Activated gamma-delta T cell treated with Interleukin-2 at 50 U/mL for 16 hours (primary cell): ENCODE measurements around the gene PIGS.
"Not testable (repeated sequence)": the region's sequence is repeated elsewhere in the genome, so short reads cannot be mapped to it uniquely, and the experiment has no call there.

ENCODE experiments used
- DNase-seq: peaks from one replicate; pipeline ENCODE4 v3.0.0-alpha.2; 2020

The PIGS gene

DNA sequence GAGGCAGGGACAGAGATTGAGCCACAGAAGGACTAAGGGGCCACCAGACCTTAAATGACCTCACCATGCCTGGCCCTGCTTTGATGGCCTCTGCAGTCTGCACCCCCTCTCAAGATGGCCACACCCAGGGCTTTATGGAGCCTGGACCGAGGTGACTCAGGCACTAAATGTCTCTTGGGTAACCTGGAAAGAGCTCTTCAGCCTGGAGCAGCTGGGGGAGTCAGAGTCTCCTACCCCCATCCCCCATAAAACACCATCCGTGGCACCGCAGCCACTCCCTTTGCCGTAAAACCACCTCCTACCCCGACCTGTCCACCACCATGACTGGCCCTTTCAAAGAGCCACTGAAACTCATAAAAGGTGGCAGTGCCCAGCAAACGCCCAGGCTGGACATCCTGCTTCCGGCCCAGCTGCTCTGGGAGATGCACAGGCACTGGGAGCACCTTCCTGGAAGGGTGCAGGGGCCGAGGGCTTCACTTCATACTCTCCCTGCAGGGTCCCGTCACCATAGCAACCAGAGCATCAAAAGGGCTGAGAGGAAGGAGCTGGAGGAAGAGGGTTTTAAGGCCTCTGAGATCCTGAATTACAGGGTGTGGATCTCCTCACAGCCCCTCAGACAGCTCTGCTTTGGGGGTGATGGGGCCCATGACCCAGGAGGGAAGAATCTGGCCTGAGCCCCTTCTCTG lies 42.9 kb downstream of the PIGS start:
- no peak for DNase-seq

DNA sequence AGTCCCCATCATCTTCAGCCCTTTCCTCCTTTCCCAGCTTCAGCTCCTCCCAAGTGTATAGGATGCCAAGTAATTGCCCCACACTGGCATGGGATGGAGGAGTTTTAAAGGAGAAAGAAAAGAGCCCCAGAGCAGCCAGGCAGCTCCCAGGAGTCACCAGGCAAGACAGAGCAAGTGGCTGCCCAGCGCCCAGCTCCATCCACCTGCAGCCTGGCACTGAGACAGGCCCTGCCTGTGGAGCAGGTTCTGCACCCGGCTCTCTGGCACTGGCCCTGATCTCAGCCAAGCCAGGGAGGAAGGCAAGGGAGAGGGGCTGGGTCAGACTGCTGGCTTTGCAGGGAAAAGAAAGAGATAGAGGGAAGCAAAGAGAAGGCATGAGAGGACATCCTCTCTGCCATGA lies 43.5 kb downstream of the PIGS start:
- DNase-seq, result no peak

DNA sequence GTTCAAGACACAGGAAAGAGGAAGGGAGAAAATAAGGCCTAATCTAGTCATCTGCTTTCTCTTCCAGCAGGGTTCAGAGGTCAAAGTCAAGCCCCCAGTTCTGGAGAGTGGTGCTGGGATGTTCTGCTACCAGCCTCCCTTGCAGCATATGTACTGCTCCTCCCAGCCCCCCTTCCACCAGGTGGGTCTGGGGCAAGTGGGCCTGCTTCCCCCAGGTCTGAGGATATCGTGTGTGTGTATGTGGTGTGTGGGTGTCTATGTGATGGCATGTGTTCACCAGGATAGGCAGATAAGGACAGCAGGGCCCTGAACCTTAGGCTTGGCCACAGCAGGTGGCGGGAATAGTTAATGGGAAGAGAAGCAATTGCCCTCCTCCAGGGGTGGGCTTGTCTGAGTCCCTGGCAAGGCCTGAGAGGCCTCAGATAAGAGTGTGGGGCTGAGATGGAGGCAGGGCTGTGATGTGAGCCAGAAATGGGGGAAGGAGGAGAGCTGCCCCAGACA lies 44.1 kb downstream of the PIGS start:
- no peak for DNase-seq

DNA sequence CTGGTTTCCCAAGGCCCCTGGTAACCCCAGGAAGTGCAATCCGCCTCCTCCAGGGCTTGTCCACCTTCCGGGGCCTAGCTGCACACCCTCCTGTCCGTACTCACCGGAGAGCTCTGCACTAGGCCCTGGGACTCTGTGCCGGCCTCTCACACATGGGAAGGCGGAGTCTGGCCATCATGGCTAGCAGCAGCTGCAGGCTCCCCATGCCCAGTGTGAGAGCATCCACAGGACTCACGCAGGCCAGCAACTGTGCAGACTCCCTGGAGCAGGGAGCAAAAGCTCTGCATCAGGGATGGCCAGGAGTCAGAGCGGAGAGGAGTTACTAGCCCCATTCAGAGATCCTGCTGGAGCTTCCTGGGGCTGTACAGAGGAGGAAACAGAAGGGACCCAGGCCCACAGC lies 44.9 kb downstream of the PIGS start:
- DNase-seq, result no peak

DNA sequence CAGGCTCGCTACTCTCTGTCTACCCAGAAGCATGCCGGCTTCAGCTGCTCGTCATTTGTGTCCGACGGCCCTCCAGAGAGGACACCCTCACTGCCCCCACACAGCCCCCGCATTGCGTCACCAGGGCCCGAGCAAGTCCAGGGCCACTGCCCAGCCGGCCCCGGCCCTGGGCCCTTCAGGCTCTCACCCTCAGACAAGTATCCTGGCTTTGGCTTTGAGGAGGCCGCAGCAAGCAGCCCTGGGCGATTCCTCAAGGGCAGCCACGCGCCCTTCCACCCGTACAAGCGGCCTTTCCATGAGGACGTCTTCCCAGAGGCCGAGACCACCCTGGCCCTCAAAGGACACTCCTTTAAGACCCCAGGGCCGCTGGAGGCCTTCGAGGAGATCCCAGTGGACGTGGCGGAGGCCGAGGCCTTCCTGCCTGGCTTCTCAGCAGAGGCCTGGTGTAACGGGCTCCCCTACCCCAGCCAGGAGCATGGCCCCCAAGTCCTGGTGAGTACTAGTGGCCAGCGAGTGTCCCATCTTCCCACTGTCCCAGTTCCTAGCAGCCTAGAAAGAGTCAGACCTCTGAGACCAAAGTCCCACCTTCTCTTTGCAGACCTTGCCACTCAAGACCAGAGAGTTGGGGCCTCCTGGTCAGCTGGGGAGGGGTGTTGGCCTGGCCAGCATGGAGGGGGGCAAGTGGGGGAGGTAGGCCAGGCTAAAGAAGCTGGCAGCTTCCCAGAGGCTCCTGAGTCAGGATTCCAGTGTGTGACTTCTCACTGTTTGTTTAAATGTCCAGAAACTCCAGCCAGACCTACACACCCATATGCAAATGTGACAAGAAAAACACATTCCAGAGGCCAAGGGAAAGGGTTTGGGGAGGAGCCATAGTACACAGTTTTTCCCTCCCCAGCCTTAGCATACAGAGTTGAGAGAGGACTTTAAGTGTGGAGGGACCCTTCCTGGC lies 46.6 kb downstream of the PIGS start:
- DNase-seq, result no peak

DNA sequence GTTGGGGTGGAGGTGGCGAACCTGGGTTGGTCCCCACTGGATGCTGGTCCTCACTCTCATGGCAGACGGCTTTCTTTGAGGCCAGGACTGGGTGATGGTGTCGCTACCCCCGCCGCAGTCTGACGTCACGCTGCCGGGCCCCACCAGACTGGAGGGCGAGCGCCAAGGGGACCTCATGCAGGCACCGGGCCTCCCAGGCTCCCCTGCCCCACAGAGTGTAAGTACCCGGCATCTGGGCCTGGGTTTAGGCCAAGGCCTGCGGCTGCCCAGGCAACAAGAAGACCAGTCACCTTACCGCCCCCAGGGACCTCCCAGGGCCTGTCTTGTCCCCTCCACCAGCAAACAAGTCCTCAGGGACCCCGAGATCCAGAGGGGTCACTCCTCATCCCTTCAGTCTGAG lies 47.4 kb downstream of the PIGS start:
- DNase-seq, result no peak

DNA sequence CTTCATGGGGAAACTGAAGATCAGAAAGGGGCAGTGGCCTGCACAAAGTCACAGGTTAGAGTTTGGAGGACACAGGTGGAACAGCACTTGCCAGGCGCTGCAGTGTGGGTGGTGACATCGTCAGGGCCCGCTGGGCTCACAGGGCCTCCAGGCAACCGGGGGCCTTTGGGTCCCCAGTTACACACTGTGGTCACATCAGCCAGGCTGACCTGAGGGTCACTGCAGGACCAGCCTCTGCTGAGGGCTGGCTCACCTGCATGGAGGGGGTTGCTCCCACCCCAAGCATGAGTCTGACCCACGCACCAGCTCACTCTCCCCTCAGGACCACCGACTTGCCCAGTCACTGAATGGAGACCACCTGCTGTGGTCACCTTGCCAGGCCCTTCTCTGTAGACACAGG lies 48.1 kb downstream of the PIGS start:
- DNase-seq, result no peak

DNA sequence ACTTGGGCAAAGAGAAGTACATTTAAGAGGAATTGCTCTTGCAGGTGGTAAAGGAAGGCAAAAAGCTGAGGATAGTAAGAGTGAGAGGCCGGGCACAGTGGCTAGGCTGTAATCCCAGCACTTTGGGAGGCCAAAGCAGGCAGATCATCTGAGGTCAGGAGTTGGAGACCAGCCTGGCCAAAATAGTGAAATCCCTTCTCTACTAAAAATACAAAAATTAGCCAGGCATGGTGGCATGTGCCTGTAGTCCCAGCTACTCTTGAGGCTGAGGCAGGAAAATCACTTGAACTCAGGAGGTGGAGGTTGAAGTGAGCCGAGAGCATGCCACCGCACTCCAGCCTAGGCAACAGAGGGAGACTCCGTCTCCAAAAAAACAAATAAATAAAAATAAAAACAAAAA lies 49.0 kb downstream of the PIGS start:
- DNase-seq, result not testable (repeated sequence)

DNA sequence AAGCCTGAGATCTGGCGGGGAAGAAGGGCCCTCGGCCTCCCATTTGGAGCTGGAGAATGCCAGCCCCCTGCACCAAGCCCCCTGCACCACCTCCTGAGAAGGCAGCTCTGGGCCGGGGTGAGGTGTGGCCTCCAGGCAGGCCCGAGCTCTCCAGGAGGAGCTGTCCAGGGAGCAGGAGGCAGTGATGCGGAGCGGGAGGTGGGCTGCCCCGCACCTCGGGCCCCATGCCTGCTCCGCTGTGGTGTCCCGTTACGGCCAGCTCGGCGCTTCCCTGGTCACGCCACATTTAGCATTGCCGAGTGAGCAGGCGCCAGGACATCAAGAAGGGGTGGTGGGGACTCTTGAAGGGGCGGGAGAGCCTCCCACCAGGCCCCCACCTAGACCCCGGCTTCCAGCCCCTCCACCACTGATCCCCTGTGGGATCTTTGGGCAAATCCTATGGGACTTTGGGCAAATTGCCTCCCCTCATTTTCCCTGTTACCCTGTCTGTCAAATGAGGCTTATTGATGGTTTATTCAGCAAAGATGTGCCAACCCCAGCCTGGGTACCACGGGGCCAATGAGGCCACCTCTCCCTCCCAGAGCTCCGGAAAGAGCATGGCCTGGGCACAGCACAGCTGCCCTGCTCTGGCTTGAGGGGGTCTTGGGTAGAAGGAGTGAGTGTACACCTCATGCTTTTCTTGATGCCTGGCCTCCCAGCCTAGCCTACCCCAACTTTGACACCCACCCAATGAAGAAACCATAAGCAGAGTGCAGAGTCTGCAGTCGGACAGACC lies 49.8 kb downstream of the PIGS start:
- DNase-seq, result no peak

DNA sequence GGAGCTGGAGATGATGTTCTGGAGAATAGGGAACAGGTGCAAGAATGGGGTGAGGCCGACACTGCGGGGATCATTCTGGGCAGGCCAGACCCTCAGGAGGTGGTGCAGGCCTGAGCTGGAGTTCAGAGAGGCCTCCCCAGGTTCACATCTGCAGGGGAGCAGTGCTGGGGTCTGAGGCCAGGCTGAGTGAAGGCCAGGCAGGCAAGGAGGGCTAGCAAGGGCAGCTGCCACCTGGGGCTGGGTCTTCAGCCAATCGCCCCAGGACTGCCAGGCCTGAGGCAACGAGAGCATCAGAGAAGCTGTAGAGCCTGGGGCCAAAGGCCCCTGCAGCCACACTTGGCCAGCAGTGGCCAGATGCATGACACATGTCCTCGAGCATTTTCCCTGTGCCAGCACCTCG lies 50.6 kb downstream of the PIGS start:
- DNase-seq, result no peak

DNA sequence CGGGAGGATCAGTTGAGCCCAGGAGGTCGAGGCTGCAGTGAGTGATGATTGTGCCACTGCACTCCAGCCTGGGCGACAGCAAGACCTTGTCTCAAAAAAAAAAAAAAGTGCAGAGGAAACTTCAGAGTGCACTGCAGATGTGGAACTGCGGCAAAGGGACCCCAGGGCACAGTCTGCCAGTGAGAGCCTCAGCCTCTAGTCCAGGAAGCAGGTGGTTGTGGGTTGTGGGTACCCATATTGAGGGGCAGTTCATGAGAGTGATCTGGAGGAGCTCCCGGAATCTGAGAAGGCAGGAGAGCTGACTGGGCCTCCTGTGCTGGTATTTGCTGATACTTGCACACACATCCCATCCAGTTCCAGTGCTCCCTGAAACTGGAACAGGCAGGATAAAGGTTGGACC lies 52.1 kb downstream of the PIGS start:
- no peak for DNase-seq

DNA sequence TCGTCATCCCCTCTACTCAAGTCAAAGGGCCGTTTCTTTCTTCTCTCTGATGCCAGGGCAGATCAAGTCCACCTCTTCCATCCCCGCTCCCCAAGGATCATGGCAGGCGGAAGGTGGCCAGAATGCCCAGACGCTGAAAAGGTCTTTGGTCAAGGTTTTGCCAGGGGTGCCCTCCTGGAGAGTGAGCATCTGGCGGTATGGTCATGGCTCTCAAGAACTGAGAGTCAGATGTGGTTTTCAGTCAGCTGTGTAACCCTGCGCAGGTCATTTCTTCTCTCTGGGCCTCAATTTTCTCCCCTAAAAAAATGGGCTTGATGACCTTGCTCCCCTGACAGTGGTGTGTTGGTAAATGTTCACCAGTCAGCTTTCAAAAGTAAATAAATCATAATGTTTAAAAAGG lies 52.7 kb downstream of the PIGS start:
- DNase-seq, result no peak

DNA sequence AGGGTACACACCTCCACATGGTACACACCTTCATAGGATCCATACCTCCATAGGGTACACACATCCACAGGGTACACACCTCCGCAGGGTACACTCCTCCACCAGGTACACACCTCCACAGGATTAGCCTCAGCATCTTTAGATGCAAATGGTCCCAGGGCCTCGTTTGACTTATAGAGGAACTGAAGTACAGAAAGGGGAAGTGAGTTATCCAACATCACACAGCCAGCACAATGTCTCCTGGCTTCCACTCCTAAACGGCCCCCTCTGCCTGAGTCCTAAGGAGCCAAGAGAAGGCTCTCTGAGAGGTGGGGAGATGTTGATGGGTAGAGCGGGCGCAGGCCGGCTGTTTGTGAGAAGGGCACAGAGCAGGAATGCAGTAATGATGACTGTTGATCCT lies 53.2 kb downstream of the PIGS start:
- DNase-seq, result no peak

DNA sequence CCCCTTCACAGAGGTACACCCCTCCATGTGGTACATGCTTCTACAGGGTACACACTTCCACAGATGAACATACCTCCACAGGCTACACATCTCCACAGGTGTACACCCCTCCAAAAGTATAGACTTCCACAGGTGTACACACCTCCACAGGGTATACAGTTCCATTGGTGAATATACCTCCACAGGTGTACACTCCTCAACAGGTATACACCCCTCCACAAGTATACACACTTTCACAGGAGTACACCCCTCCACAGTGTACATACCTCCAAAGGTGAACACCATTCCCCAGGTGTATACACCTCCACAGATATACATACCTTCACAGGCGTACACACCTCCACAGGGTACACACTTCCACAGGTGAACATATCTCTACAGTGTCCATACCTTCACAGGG lies 55.8 kb downstream of the PIGS start:
- DNase-seq, result no peak

DNA sequence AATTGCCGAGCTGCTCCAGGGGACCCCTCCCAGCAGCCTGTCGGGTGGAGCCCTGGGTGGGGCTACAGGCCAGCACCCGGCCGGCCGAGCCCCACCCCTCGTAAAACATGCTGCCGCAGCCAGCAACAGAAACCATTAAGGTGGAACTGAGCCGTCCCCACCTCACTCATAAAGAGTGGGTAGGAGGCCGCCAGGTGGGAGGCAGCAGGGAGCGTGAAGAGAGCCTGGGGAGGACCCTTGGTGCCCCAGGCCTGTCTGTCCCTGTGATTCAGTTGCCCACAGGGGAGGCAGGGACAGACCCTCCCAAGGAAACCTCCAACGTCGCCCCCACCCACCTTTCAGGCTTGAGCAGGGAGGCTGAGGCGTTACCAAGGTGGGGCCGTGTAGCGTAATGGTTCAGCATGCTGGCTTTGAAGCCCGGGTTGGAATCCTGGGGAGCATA lies 56.7 kb downstream of the PIGS start:
- no peak for DNase-seq

DNA sequence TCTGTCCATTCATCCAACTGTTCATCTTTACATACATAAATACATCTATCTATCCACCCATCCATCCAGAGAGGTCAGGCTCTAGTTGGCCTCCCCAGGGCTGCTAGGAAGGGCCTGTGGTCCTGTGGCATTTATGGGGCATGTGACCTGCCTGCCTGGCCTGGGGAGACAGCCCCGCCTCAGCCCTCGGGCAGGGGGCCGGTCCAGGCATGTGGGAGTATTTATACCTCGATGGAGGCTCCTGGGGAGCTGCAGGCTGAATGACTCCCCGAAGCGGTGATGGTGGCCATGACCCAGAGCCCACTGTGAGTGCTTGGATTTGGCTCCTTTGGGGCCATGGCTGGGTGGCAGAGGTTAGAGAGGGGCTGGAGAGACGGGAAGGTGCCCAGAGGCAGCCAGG lies 57.8 kb downstream of the PIGS start:
- DNase-seq, result no peak

DNA sequence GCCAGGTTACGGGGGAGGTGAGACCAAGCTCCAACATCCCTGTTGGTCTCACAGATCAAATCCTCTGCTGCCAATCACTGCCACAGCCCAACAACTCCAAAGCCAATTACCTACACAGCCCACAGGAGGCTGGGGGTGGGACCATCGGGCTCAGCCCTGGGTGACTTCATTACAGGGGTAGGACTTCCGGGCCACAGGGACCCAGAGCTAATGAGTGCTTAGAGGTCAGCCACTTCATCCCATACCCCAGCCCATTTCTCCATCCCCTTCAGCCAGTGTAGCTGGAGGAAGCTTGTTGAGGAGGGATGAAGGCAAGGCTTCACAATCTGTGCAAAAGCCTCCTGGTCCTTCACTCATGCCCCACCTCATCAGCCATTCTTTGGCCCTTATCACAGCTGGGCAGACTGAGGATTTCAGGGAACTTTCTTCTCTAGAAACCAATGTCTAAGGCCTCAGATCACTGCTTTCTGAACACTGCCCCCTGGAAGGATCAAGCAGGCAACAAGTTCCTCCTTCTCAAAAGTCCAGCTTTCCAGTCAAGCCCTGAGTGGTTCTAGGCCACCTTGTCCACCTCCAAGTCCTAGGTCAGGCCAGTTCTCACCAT lies 59.4 kb downstream of the PIGS start:
- no peak for DNase-seq

DNA sequence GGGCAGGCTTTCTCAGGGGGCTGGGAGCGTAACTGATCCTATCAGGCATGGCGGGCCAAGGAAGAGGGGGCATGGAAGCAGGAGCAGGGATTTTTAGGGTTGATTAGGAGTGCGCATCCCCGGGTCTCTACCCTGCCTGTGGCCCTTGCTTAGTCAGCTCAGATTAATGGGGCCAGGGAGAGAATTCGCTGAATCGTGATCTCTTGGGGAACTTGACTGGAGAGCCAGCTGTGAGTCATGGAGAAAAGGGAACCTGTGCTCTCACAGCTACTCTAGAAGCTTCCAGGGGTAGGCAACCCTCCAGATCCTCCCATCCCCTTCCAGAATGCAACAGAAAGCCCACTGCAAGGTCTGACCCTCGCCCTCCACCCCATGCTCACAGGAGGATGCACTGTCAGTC lies 61.5 kb downstream of the PIGS start:
- no peak for DNase-seq

DNA sequence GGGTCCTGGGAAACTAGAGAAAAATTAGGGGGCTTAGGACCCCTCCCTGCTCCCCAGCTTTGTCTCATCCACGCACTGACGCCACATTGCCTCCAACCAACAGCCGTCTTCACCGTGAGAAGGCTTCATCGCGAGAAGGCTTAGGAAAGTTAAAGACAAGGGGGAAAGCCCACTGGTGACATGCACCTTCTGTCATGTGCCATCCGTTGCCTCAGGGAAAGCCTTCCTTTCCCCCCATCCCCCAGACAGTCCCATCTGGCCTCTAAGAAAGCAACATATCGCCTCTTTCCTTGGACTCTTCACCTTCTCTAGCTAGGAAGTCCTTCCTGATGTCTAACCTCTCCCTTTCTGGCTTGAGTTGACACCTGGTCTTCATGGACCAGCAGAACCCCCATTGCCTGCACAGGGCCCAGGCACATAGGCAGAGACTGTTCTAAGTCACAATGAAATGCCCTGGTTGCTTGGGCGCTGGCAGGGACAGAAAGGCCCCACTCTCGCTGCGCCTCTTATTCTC lies 63.1 kb downstream of the PIGS start:
- DNase-seq, result no peak

DNA sequence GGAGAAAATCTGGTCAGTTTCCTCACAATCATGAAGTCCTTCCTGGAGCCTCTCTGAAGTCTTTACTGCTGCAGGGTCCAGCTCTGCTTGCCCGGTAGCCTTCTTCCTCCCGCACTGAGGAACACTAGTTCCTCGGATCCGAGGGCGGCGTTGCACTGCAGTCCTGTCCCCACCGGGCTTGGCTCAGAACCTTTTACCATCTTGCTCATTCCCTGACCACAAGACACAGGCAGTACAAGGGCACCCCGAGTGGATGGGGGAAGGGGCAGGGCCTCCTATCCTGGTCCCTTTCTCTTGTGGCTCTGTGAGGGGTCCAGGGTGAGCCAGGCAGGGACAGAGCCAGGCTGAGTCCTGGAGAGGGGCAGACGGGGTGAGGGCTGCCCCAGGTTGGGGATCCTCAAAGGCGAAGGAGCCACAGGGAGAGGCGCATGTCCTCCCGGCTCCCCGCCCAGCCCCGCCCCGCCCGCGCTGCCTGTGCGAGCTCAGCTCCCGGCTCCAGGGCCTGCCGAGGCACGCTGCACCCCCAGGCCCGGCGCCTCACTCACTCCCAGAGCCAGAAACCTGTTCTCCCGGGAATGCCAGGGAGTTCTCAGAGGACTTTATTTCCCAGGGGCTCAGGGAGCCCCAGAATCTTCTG lies 63.6 kb downstream of the PIGS start:
- DNase-seq, result no peak

DNA sequence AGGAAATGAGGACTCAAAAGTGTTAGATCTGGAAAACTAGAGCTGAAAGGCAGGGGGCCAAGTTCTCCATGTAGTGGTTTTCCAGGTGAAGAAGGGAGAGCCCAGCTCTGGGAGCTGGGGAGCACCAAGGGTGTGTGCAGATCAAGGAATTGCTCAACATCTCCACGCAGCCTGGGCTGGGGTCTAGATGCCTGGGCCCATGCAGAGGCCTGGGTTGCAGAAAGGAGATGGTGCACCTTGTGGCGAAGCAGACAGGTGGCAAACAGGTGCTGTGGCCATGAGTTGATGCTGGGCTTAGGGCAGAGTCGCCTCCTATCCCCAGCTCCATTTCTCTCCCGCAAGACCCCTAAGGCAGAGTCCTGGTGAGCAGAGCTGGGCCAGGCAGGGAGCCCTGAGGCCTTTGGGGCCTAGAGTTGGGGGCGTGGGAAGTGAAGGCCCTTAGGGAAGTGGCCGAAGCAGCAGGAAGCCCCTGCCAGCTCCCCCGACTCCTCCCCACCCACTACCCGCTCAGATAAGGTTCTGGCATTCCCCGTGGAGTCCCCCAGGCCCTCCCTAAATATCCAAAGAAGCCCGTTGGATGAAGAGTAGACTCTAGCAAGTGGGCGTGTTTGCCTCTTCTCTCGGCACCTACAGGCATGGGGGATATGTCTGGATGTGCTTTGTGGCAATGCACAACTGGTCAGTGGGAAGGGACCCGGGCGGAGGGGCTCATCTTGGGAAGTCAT lies 64.4 kb downstream of the PIGS start:
- DNase-seq, result no peak
